Amniotic stem cell (primary cell): ENCODE data around the gene CFAP61.

Source experiments
- DNase-seq: peaks from one replicate; lab custom pipeline; 2025; lab: John Stamatoyannopoulos, UW

CFAP61 gene

DNA sequence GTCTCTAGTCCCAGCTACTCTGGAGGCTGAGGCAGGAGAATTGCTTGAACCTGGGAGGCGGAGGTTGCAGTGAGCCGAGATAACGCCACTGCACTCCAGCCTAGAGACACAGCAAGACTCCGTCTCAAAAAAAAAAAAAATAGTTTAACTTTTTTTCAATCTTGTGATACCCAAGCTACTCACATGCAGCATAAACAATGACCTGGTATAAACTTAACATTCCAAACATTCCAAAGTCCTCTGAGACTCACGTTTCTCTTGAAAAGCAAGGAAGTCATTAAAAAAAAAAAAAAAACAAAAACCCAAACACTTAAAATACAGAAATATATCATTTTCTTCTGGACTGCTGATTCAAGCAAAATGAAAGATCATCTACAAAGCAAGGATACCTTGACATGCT lies 14.4 kb upstream of the CFAP61 start:
- DNase-seq, result no peak

DNA sequence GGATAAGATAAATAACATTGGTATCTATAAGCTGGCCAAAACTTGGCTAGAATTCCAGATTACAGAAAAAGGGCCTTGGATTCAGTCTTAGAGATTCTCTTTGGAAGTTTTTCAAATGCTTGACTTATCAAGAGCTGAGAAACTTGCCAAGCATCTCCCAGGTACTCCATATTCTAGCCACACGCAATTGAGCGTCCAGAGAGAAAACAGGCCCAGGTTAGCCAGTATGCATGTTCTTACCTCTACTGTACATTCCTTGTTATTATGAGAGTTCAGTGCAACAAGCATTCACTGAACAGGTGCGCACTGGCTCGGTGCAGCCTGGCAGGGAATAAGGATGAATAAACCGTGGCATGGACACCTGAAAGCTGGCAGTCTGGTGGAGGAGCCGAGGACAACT lies 13.7 kb upstream of the CFAP61 start:
- no peak for DNase-seq

DNA sequence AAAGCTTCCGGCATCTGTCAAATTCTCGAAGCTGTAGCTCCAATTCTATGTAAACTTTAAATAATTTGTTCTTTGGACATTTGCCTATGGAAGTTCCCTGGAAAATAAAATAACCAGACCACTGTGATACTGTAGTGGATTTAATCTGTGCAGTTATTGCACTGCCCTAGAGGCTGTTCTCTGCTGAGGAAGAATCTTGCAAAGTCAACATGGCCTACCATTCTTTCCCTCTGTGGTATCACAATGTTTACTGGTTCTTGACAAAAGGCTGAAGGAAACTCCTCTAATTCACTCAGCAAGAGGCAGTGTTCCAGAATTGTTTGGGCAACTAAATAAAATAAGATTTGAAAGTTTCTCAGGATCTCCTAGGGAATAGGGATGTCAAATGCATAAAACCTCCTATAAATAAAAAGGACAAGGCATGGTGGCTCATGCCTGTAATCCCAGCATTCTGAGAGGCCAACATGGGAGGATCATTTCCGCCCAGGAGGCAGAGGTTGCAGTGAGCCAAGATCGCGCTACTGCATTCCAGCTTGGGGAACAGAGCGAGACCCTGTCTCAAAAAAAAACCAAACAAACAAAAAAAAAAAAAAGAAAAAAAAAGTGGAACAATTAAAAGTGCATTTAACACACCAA lies 12.5 kb upstream of the CFAP61 start:
- DNase-seq, result no peak

DNA sequence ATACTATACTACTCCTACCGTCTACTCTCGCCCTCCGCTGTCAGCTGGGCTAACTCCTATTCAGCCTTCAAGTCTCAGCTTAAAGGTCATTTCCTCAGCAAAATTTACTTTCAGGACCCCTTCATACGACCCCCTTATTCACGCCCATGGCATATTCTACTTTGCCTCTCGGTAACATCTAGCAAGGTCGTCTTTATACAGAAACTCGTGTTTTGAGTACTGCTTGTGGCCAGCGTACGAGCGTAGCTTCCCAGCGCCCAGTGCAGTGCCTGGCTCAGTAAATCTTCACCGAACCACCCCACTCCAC lies 612 bp upstream of the CFAP61 start:
- no peak for DNase-seq

DNA sequence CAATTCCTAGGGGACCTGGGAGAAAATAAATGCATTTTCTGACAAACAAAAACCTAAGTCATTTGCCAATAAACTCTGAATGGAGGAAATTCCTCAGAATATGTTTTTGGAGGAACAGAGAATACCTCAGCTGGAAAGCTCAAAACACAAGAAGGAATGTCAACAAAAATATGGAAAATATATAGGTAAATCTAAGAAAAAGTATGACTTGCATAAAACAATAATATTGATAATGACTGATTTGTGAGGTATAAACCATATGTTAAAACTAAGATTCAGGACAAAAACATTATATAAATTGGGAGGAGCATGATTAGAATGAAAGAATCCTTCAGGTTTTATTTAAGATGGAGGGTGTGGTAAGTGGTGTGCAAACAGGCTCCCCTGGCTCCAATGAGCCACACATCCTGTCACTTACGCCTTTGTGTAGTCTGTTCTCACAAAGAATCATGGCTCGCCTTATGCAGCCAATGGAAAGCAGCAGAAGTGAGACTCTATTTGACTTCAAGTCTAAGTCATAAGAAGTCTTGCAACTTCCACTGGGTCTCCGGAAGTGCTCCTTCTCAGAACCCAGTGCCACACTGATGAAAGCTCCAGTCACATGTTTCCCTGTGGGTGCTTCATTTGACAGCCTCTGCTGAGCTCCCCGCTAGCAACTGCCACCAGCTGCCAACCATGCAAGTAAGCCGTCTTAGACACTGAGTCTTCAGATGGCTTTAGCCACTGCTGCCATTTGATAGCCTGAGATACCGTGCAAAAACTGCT lies 8.1 kb downstream of the CFAP61 start:
- no peak for DNase-seq

DNA sequence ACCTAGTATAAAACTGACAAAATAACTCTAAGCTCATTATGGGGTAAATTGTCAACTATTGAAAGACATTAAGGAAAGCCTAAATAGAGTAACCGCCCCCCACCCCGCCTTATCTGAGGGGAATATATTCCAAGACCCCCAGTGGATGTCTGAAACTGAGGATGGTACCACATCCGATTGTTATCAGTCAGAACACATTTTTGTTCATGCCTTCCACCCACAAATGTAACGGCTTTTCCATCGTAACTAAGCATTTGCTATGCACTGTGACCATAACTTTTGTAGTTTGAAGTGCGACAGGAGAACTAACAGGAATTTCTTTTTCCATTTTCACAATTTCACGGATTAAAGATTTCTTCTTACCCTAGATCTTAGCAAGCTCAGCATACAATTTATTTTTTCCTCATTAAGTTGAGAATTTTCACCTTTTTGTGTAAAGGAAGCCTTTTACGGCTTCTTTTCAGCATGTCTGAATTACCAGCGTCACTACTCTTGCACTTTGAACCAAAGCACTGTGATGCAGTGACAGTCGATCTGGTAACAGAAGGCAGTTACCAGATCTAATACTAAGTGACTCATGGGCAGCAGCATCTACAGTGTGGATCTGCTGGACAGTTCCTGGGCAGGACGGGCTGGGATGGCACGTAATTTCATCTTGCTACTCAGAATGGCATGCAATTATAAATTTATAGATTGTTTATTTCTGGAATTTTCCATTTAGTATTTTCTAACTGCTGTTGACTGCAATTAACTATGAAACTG lies 11.8 kb downstream of the CFAP61 start:
- DNase-seq, result no peak

- no peak for DNase-seq
Observed at GRCh38 chr20:20065361-20065760, 13.0 kb downstream of the CFAP61 start.

GRCh38 chr20:20070871-20071726 lies 18.8 kb downstream of the CFAP61 start:
- DNase-seq, result no peak

DNA sequence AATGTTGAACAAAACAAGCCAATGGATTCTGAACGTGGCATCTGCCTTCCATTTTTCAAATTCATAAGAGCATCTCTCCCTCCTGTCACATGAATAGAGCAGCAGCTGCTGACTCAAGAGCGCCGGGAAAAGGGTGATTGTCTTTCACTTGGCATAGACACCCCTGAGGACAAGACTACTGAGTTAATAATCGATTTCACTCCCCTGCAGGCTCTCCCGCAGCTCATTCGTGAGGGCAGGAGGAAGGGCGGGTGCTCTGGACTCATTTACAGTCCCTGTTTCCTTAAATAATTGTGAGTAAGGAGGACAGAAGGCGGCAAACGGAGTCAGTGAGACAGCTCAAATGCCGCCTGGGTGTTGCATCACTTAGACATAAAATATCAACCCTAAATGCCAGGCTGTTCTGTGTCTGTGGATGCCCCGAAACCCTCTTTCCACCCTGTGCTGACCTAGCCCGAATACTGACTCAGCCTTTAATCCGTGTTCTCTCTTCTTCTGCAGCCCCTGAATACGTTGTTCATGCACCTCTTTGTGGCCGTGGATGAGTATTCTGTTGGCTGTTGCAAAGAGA lies 21.6 kb downstream of the CFAP61 start:
- no peak for DNase-seq

GRCh38 chr20:20075032-20075431 lies 22.7 kb downstream of the CFAP61 start:
- DNase-seq, result no peak

DNA sequence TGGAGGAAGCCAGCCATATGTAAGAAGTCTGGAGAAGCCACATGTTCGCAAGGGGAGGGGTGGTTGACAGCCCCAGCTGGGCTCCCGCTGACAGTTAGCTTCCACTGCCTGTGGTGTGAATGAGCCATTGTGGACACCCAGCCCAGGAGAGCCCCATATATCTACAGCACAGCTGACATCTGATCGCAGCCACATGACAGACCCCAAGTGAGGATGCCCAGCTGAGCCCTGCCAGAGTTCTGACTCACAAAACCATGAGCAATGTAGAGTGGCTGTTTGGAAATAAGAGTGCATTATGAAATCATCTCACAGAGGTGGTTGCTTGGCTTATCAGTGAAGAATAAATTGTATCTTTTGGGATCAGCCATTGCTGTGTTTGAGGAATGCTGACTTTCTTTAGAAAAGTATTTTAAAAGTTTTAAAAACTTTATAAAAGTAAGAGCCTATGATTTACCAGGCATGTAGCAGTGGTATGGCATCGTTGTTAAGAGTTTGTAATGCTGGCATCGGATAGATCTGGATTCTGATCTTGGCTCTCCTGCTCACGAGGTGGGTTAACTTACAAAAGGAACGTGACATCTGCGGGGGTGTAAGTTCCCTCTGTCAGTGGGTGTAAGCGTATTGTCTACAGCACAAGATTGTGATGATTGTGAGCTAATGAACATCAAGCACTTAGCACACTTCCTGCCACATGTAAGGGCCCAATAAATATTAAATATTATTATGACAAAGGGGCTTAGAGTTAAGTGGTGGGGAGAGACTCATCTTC lies 24.1 kb downstream of the CFAP61 start:
- DNase-seq, result no peak

- DNase-seq, result no peak
Observed at GRCh38 chr20:20078041-20078440, 25.7 kb downstream of the CFAP61 start.

- no peak for DNase-seq
Observed at GRCh38 chr20:20079102-20079784, 26.9 kb downstream of the CFAP61 start.

DNA sequence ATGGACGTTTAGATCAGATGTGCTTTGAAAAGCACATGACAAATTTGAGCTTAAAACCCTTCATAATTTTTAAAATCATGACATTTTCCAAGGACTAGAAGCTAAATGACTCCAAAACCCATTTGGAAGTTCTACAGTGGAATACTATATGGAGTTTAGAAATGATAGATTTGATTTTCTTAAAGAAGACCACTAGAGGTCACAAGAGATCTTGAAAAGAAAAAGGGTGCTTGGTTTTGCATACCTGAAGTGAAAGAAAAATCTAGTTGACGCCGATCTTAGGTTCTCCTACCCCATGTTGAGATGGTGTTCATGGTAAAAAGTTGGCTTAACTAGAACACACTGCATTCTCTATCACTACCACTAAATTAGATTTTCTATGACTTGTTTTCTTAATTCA lies 31.5 kb downstream of the CFAP61 start:
- no peak for DNase-seq

GRCh38 chr20:20084296-20084752 lies 32.0 kb downstream of the CFAP61 start:
- DNase-seq, result no peak

DNA sequence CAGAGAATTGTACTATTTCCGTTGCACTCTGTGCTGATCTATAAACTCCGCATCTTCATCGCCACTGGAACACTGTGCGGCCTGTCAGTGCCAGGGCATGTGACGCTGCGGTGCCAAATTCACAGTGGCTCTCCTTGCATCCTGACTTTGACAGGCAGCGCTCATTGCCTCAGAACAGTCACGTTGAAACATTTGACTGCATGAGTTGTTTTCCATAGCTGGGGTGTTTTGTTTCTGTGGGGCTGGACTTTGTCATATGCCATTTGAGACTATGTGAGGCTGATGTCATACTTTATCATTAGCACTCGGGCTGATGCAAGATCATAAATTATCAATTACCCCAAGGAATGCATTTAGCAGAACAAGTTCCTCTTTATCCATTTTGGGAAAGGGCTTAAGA lies 32.7 kb downstream of the CFAP61 start:
- no peak for DNase-seq

GRCh38 chr20:20085812-20086211 lies 33.5 kb downstream of the CFAP61 start:
- DNase-seq, result no peak

DNA sequence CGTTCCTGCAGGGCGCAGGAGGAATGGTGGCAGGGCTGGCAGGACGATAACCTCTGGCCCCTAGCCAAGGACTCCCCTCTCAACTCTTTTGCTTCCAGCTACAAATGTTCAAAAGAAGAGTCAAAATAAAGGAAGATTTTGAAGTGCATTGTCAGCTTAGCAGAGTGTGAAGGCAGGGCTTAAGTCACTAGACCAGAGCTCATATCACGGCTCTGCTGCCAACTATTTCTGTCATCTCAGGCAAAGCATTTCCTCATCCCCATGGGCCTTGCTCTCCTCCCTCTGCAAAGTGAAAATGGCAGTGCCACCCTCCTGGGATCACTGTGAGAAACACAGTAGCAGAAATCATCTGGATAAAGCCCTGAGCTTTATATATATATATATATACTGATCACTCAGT lies 36.7 kb downstream of the CFAP61 start:
- no peak for DNase-seq

GRCh38 chr20:20089939-20090338 lies 37.6 kb downstream of the CFAP61 start:
- DNase-seq, result no peak

- no peak for DNase-seq
Observed at GRCh38 chr20:20092827-20093226, 40.5 kb downstream of the CFAP61 start.

DNA sequence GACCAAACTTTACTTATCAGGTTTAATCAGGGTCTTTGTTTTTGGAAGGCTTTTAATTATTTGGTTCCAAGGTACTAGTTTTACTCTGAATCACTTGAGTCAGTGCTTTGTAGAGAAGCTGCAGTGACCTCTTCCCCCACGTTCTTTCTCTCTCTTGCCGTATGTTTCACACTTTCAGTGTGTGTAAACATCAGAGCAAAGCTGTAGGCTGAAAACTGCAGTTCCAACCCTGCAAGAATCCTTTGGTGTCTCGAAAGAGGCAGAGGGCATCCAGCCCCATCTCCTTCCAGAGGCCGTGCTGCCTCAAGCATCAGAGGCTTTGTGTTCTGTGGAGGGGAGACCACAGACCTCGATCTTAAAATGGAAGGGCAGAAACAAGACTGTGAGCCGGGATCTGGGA lies 42.1 kb downstream of the CFAP61 start:
- no peak for DNase-seq
